Activated T-helper 1 cell treated with anti-CD3 and anti-CD28 coated beads, Interleukin-12 subunit alpha, Interleukin-12 subunit beta, Interleukin-2, Interleukin-4 antibody, amounts not matched to agents 30 ng/mL and 10 ng/mL and 1 ng/mL, durations not matched to agents 14 hours and 24 hours and 36 hours (primary cell): ENCODE data around the gene CFHR4. TPM values are rescaled to one million over a fixed set of nuclear protein-coding genes. Genes with fewer than 3 reads are reported as not detected.

Source experiments
- DNase-seq: peaks from one replicate; pipeline ENCODE4 v3.0.0; 2021; ENCODE audit warnings: low spot score
- H3K27ac Mint-ChIP-seq: one replicate; pipeline ENCODE4 v1.8.0; 2021; ENCODE audit warnings: mild to moderate bottlenecking, mixed read lengths
- H3K27me3 Mint-ChIP-seq: one replicate; pipeline ENCODE4 v1.8.0; 2022; ENCODE audit warnings: mild to moderate bottlenecking, moderate library complexity, mixed read lengths; ENCODE audit not compliant: insufficient read depth
- H3K36me3 Mint-ChIP-seq: one replicate; pipeline ENCODE4 v1.8.0; 2021; ENCODE audit warnings: low read depth, mixed read lengths
- H3K4me1 Mint-ChIP-seq: one replicate; pipeline ENCODE4 v1.8.0; 2021; ENCODE audit warnings: low read depth, mixed read lengths
- H3K4me3 Mint-ChIP-seq: one replicate; pipeline ENCODE4 v1.8.0; 2021; ENCODE audit warnings: mild to moderate bottlenecking, moderate library complexity, mixed read lengths
- H3K9me3 Mint-ChIP-seq: one replicate; pipeline ENCODE4 v1.8.0; 2021; ENCODE audit warnings: mixed read lengths
- intact Hi-C: fragments of 100-400 bp; cut with micrococcal nuclease; formaldehyde crosslinking; loops from one replicate; pipeline ENCODE4 v1.15.1; 2024
- total RNA-seq: library from RNA; stranded (reverse); gene quantifications from 2 replicates; pipeline ENCODE4 v1.2.3, GENCODE V29; 2022

CFHR4 gene
- total RNA-seq, 1 donor from 2014 or later, result not detected

DNA sequence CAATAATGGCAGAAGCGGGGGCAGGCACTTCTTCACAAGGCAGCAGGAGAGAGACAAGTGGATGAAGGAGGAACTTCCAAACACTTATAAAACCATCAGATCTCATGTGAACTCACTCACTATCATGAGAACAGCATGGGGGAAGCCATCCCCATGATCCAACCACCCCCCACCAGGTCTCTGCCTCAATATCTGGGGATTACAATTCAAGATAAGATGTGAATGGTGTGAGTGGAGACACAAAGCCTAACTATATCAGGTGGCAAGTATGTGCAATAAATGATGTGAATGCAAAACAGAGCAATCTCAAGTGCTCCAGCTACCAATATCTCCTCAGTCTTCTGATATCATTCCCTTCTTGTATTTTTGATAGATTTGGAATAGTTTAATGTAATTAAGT lies 68.1 kb downstream of the CFHR4 start:
- intact Hi-C loops, result loop anchor here (10.0 kb wide), 1 partner anchor 151 kb away; no protein-coding TSS in a partner anchor
- Mint-ChIP-seq H3K4me1 (no peaks in the 10 kb centered on the region), H3K9me3 (no peaks in the 10 kb centered on the region), H3K27me3 (no peaks in the 10 kb centered on the region), H3K36me3 (no peaks in the 10 kb centered on the region), H3K27ac (no peak overlapping the region), H3K4me3 (no peak overlapping the region)
- DNase-seq, result no peak

DNA sequence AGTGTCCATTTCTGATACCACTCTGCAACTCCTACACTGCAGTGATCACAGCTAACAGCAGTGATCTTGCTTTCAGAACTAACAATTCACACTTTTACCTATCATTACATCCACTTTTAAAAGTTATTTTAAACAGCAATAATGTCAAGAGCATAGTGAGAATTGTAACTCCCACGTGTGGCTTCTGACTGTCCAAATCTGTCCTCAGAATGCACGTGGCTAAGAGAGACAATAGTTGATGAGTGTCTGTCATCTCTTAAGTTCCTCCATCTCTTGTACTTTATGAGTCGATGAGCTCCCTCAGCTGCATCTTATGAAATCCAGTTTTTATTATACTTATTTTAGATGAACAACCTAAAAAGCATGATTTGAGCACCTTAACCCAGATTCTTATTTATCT lies 73.0 kb downstream of the CFHR4 start:
- Mint-ChIP-seq H3K4me3 (no peak overlapping the region), H3K27me3 (no peaks in the 10 kb centered on the region), H3K9me3 (no peaks in the 10 kb centered on the region), H3K4me1 (no peaks in the 10 kb centered on the region), H3K36me3 (no peaks in the 10 kb centered on the region), H3K27ac (no peak overlapping the region)
- intact Hi-C loops, result no loop called here
- DNase-seq, result no peak

Other genes with a start within 250 kb of the CFHR4 start
- gene CFH, start 236.0 kb upstream of the CFHR4 start, total RNA-seq, result 0.42 and 0.54 TPM in 2 replicates
- gene CFHR3, start 113.2 kb upstream of the CFHR4 start, total RNA-seq, result not detected in 2 replicates
- gene CFHR1, start 68.3 kb upstream of the CFHR4 start, total RNA-seq, result not detected in 2 replicates
- not detected in 2 replicates for gene CFHR2, start 55.7 kb downstream of the CFHR4 start, total RNA-seq
- gene CFHR5, start 89.5 kb downstream of the CFHR4 start, total RNA-seq, result not detected in 2 replicates
- not detected in 2 replicates for gene F13B, start 179.2 kb downstream of the CFHR4 start, total RNA-seq